Stimulated activated CD4-positive, alpha-beta T cell treated with anti-CD3 and anti-CD28 coated beads, Interleukin-4, amount 100 ng/mL, for 24 hours (primary cell): ENCODE results near the gene CCNL2.
A peak's percentile ranks its signal among the peaks of the same experiment; 100 is the strongest.

Experiments used
- DNase-seq: peaks from one replicate; pipeline ENCODE4 v3.0.0-alpha.2; 2020

CCNL2 gene

DNA sequence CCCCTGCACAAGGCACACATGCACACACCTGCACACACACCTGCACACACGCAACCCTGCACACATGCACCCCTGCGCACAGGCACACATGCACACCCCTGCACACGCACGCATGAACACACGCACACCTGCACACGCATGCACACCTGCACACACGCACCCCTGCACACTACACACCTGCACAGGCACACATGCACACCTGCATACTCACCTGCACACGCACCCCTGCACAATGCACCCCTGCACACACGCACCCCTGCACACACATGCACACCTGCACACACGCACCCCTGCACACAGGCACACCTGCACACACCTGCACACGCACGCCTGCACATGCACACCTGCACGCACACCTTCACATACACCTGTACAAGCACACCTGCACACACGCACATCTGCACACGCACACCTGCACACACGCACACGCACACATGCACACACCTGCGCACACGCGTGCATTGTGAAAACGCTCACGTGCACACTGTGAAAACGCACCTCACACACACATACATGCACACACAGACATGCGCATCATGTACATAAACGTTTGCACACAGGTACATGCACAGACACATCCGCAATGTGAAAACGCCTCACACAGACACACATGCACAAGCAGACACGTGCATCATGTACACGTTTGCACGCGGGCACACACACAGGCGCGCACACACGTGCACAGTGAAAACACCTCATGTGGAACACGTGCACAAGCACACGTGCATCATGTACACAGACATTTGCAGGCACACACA, 58.2 kb downstream of the CCNL2 start:
- DNase-seq = no peak

DNA sequence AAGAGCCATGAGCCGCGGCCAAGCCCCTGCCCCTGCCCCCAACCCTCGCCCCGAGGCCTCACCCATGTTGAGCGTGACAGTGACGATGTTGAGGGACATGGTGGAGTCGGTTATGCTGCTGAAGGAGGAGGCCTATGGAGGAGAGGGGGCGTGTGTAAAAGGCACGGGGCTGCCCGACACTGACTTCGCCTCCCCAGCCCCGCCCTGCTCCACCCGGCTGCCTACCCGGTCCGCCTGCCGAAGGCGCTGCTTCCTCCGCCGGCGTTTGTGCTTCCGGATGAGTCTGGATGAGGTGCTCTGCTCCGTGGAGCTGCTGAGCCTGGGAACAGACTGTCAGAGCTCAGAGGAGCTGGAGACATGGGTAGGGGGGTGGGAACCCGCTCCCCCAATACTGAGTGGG, 59.0 kb downstream of the CCNL2 start:
- DNase-seq = no peak

DNA sequence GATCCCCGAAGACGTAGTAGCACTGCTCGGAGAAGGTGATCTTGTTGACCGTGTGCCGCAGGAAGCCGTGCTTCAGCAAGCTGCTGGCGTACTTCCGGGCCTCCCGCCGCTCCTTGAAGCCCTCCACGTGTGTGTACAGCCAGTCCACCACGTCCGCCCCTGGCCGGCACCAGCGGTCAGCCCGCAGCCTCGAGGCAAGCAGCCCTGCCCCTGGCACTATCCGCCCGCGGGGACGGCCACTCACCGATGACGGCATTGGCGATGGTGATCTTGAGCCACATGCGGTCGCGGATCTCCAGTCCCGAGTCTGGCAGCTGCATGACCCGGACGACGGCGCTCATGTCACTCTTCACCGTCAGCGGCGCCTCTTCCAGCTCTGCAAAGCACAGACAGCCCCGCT, 60.9 kb downstream of the CCNL2 start:
- no peak for DNase-seq

DNA sequence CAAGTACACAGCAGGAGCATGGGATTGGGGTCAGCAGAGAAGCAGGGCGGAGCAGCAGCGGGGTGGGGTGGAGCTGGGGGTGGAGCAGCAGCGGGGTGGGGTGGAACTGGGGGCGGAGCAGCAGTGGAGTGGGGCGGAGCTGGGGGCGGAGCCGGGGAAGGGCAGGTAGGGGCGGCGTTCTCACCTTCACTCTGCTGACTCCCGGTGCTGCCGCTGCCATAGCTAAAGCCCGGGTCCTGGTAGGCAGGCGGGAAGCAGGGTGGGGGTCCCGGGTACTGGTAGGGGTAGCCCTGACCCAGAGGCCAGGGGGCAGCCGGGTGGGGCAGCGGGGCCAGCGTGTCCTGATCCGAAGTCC, 61.4 kb downstream of the CCNL2 start:
- peak; percentile 31 for DNase-seq

DNA sequence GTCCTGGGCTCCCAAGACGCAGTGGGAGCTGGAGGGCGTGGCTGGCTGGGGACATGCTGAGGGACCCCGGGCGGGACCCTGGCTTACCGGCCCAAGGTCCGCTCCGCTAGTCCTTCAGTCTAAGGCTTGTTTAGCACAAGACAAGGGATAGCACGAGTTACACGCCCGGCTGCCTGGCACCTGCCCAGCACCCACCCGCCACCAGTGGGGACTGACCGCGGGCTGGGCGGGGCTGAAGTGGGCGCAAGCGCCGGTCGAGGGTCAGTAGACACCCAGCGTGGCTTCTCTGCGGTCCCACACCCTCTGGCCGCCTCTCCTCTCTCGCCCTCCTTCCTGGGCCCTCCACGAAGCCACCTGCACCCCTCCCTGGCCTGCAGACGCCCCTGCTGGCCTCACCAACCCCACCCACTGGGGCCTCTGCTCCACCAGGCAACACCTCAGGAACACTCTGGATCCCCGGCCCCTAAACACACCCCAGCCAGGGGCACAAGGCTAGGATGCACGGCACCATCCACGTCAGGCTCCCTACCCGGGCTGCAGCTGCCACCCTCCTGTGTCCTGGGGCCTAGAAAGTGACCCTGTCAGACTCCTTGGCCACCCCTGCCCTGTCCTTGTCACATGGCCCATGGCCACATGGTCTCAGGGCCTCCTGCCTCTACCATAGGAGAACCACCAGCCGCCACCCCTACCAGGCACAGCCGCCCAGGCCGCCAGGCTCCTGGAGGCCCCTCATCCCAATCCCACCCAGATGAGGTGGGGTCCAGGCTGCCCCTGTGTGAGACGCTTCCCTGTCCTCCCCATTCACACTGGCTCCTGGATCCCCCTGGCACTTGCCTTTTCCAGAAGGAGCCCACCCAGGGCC, 62.0 kb downstream of the CCNL2 start:
- DNase-seq = no peak

DNA sequence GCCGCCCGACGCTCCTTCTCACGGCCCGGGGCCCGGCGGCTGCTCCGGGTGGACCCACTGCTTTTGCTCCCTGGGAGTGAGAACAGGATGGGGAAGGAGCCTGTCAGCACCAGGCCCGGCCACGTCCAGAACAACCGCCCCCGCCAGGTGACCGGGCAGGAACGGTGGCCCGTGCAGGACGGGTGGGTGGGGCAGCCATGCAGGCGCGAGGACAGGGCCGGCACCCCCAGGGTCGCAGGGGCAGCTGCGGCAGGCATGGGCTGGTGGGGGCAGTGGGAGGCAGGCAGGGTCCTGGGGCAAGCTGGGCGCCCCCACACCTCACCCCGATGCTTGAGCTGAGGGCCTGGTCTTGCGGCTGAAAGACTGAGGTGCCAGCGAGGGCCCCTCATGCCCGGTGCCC, 62.7 kb downstream of the CCNL2 start:
- no peak for DNase-seq

DNA sequence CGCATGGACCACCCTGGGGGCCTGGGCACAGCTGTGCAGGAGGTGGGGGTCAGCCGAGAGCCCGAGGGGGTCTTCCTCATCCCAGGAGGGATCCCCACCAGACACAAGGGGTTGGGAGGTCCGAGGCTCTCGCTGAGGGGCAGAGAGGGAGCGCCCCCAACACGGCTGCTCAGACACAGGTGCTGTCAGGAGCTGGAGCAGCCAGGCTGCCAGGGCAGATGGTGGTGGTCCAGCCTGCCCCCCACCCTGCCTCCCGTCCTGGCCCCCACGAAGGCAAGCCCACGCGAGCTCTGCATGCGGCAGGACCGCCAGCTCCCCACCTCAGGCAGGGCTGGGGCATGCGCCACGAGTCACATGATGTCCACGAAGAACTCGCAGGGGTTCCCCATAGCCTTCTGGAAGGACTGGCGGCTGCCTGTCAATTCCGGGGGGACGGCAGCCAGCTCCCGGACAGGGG, 63.3 kb downstream of the CCNL2 start:
- DNase-seq = no peak
